ENCODE measurements around the gene TRAPPC14. TPM values are rescaled to one million over a fixed set of nuclear protein-coding genes. Genes with fewer than 3 reads are reported as not detected.

The TRAPPC14 gene
- total and polyA plus RNA-seq, 9 of the 15 experiments (the other 6 are each of a cell fraction or from before 2014, with no cell fraction given) = 0.42 to 45.9 (median 18.2) TPM

GRCh38 chr7:100126931-100127865 is 31.3 kb downstream of the TRAPPC14 start, which contains the start of gene MBLAC1 (continued):
- peak; percentile 99 for TF ChIP-seq PRDM10 (IDR thresholded peaks at IDR 0.05; ENCODE audit: partially characterized antibody)
- TF ChIP-seq RBFOX2 (IDR thresholded peaks at IDR 0.05; ENCODE audit: low read depth, low read length) = peak; percentile 89
- peak in 2 of 3 experiments; percentile 44 to 90; a peak in 2 of 6 replicates for TF ChIP-seq ZBTB11 (CRISPR knock-in tag; IDR thresholded peaks at IDR 0.05)
- TF ChIP-seq RBM17 (IDR thresholded peaks at IDR 0.05; ENCODE audit: borderline replicate concordance, low read depth, low read length) = no peak
- 0 out of 2 replicates have a peak, but pooled peaks have one; percentile 7 for TF ChIP-seq TCF15 (CRISPR knock-in tag; IDR thresholded peaks at IDR 0.05)
- TF ChIP-seq ZNF512 (tag; IDR thresholded peaks at IDR 0.05) = no peak
- peak in 1 of 2 experiments; percentile 91; a peak in 2 of 4 replicates for TF ChIP-seq BCLAF1 (IDR thresholded peaks at IDR 0.05; ENCODE audit: borderline replicate concordance in 1 of 2, control insufficient read depth in 1 of 2, low read depth in 2 of 2, low read length in 1 of 2)
- no peak for TF ChIP-seq ZNF699 (CRISPR knock-in tag; IDR thresholded peaks at IDR 0.05; ENCODE audit: insufficient replicate concordance)
